Measurements from ENCODE around the gene RCN2. TPM values are rescaled to one million over a fixed set of nuclear protein-coding genes. Genes with fewer than 3 reads are reported as not detected.
"Not testable (repeated sequence)": the region's sequence is repeated elsewhere in the genome, so short reads cannot be mapped to it uniquely, and the experiment has no call there.

RCN2 gene
- total RNA-seq: 10 to 100 TPM; 27.9 to 30.3 TPM

GRCh38 chr15:76931397-76932134 lies at the start of gene RCN2:
TSS of gene RCN2 (plus strand) at chr15:76931749. CDS start at chr15:76931842, 93 bp downstream.
- Mint-ChIP-seq H3K9me3 (no peaks in the 10 kb centered on the region), H3K27ac (peak within 1 kb of the TSS; percentile 89), H3K4me3 (peak within 1 kb of the TSS; percentile 91), H3K36me3 (peaks cover 21% of the 10 kb centered on the region), H3K4me1 (peaks cover 33% of the 10 kb centered on the region), H3K27me3 (no peaks in the 10 kb centered on the region)
- peak; percentile 97 for DNase-seq

DNA sequence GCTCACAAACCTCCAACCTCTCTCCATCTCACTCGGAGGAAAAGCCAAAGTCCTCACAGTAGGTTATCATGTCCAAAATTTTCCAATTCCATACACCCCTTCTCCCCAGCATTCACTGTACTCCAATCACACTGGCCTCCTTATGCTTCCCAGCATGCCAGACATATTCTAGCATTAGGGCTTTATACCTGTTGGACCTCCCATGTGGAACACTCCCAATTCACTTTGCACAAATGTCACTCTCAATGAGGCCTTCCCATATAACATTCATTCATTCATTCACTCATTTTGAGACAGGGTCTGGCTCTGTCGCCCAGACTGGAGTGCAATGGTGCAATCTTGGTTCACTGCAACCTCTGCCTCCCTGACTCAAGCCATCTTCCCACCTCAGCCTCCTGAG lies 46.3 kb upstream of the RCN2 start:
- Mint-ChIP-seq H3K9me3 (peaks cover 3% of the 10 kb centered on the region), H3K4me1 (peaks cover 16% of the 10 kb centered on the region), H3K27ac (no peak overlapping the region), H3K36me3 (peaks cover 45% of the 10 kb centered on the region), H3K27me3 (no peaks in the 10 kb centered on the region), H3K4me3 (no peak overlapping the region)
- DNase-seq: no peak

GRCh38 chr15:76887280-76888141 lies 44.0 kb upstream of the RCN2 start:
- not testable (repeated sequence) for H3K9me3 Mint-ChIP-seq

GRCh38 chr15:76892836-76893235 lies 38.7 kb upstream of the RCN2 start:
- Mint-ChIP-seq H3K36me3 (peaks cover 56% of the 10 kb centered on the region), H3K9me3 (peaks cover 14% of the 10 kb centered on the region), H3K4me1 (peaks cover 35% of the 10 kb centered on the region)
- not testable (repeated sequence) for DNase-seq, H3K4me3 Mint-ChIP-seq, H3K27me3 Mint-ChIP-seq, H3K27ac Mint-ChIP-seq

More at GRCh38 chr15:76887280-76888141, 44.0 kb upstream of the RCN2 start:
- H3K4me1 Mint-ChIP-seq: peaks cover 16% of the 10 kb centered on the region
- H3K36me3 Mint-ChIP-seq: peaks cover 52% of the 10 kb centered on the region
- H3K27me3 Mint-ChIP-seq, H3K27ac Mint-ChIP-seq, DNase-seq, H3K4me3 Mint-ChIP-seq: not testable (repeated sequence)

GRCh38 chr15:76894174-76894573 lies 37.4 kb upstream of the RCN2 start:
- H3K27ac Mint-ChIP-seq: no peak overlapping the region
- no peak for DNase-seq
- no peaks in the 10 kb centered on the region for H3K27me3 Mint-ChIP-seq
- H3K4me1 Mint-ChIP-seq: peaks cover 25% of the 10 kb centered on the region
- H3K9me3 Mint-ChIP-seq: peaks cover 13% of the 10 kb centered on the region
- H3K4me3 Mint-ChIP-seq: no peak overlapping the region
- H3K36me3 Mint-ChIP-seq: peaks cover 50% of the 10 kb centered on the region

GRCh38 chr15:76898102-76898501 lies 33.4 kb upstream of the RCN2 start:
- H3K9me3 Mint-ChIP-seq: peaks cover 9% of the 10 kb centered on the region
- no peak overlapping the region for H3K4me3 Mint-ChIP-seq
- no peak overlapping the region for H3K27ac Mint-ChIP-seq
- H3K4me1 Mint-ChIP-seq: peaks cover 26% of the 10 kb centered on the region
- no peak for DNase-seq
- no peaks in the 10 kb centered on the region for H3K27me3 Mint-ChIP-seq
- H3K36me3 Mint-ChIP-seq: peaks cover 36% of the 10 kb centered on the region

DNA sequence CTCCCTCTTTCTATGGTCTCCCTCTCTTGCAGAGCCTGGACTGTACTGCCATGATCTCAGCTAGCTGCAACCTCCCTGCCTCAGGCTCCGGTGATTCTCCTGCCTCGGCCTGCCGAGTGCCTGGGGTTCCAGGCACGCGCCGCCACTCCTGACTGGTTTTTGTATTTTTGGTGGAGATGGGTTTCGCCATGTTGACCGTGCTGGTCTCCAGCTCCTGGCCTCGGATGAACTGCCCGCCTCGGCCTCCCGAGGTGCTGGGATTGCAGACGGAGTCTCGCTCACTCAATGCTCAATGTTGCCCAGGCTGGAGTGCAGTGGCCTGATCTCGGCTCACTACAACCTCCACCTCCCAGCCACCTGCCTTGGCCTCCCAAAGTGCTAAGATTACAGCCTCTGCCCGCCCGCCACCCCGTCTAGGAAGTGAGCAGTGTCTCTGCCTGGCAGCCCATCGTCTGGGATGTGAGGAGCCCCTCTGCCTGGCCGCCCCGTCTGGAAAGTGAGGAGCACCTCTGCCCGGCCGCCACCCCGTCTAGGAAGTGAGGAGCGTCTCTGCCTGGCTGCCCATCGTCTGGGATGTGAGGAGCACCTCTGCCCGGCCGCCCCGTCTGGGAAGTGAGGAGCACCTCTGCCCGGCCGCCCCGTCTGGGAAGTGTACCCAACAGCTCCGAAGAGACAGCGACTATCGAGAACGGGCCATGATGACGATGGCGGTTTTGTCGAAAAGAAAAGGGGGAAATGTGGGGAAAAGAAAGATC lies 32.2 kb upstream of the RCN2 start:
- not testable (repeated sequence) for H3K27me3 Mint-ChIP-seq, H3K4me3 Mint-ChIP-seq, H3K9me3 Mint-ChIP-seq, DNase-seq, H3K27ac Mint-ChIP-seq
- Mint-ChIP-seq H3K4me1 (peaks cover 32% of the 10 kb centered on the region), H3K36me3 (peaks cover 30% of the 10 kb centered on the region)

DNA sequence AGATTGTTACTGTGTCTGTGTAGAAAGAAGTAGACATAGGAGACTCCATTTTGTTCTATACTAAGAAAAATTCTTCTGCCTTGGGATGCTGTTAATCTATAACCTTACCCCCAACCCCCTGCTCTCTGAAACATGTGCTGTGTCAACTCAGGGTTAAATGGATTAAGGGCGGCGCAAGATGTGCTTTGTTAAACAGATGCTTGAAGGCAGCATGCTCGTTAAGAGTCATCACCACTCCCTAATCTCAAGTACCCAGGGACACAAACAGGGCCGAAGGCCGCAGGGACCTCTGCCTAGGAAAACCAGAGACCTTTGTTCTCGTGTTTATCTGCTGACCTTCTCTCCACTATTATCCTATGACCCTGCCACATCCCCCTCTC lies 31.6 kb upstream of the RCN2 start:
- H3K27me3 Mint-ChIP-seq, H3K27ac Mint-ChIP-seq, DNase-seq, H3K9me3 Mint-ChIP-seq, H3K4me3 Mint-ChIP-seq: not testable (repeated sequence)
- H3K36me3 Mint-ChIP-seq: peaks cover 30% of the 10 kb centered on the region
- H3K4me1 Mint-ChIP-seq: peaks cover 30% of the 10 kb centered on the region

DNA sequence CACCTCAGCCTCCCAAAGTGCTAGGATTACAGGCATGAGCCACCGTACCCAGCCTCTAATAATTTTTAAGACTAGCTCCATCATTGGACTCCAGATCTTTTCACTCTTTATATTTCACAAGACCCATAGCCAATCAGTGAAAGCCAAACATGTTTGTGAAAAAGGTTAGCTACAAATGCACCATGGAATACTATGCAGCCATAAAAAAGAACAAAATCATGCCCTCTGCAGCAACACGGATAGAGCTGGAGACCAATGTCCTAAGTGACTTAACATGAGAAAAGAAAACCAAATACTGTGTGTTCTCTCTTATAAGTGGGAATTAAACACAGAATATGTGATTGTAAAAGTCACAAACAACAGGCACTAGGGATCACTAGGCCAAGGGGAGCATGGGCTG lies 29.6 kb upstream of the RCN2 start:
- peaks cover 36% of the 10 kb centered on the region for H3K4me1 Mint-ChIP-seq
- peaks cover 4% of the 10 kb centered on the region for H3K9me3 Mint-ChIP-seq
- H3K27me3 Mint-ChIP-seq: no peaks in the 10 kb centered on the region
- no peak for DNase-seq
- H3K36me3 Mint-ChIP-seq: peaks cover 24% of the 10 kb centered on the region
- no peak overlapping the region for H3K27ac Mint-ChIP-seq
- no peak overlapping the region for H3K4me3 Mint-ChIP-seq

DNA sequence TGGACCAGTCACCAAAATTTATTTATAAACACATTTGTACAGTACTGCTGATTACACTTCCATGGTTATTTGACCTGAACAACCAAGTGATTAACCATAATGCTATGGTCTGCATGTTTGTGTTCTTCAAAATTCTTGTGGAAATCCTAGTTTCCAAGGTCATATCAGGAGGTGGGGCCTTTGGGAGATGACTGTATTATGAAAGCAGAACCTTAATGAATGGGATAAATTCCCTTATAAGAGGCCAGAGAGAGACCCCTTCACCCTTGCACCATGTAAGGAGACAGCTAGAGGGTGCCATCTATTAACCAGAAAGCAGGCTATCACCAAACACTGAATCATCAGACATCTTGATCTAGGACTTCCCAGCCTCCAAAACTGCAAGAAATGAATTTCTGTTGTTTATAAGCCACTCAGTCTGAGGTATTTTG lies 28.3 kb upstream of the RCN2 start:
- Mint-ChIP-seq H3K4me1 (peaks cover 33% of the 10 kb centered on the region), H3K27me3 (no peaks in the 10 kb centered on the region), H3K36me3 (peaks cover 24% of the 10 kb centered on the region), H3K4me3 (peak overlapping the region; percentile 92), H3K9me3 (peaks cover 4% of the 10 kb centered on the region), H3K27ac (peak overlapping the region; percentile 46)
- peak; percentile 12 for DNase-seq

GRCh38 chr15:76904461-76905012 lies 27.0 kb upstream of the RCN2 start:
- H3K4me1 Mint-ChIP-seq: peaks cover 33% of the 10 kb centered on the region
- H3K4me3 Mint-ChIP-seq: peak overlapping the region; percentile 92
- H3K27ac Mint-ChIP-seq: peak overlapping the region; percentile 92
- H3K9me3 Mint-ChIP-seq: peaks cover 2% of the 10 kb centered on the region
- DNase-seq: peak; percentile 32
- H3K27me3 Mint-ChIP-seq: no peaks in the 10 kb centered on the region
- peaks cover 16% of the 10 kb centered on the region for H3K36me3 Mint-ChIP-seq

GRCh38 chr15:76905013-76905839 lies 26.3 kb upstream of the RCN2 start, which contains the start of gene SCAPER:
TSS of gene SCAPER (minus strand) at chr15:76905340. CDS start at chr15:76883817, 21,523 bp downstream.
- peaks cover 33% of the 10 kb centered on the region for H3K4me1 Mint-ChIP-seq

GRCh38 chr15:76905855-76906254 lies 25.7 kb upstream of the RCN2 start:
- peaks cover 11% of the 10 kb centered on the region for H3K36me3 Mint-ChIP-seq
- H3K4me1 Mint-ChIP-seq: peaks cover 33% of the 10 kb centered on the region
- DNase-seq: no peak
- no peaks in the 10 kb centered on the region for H3K27me3 Mint-ChIP-seq
- peak overlapping the region; percentile 92 for H3K4me3 Mint-ChIP-seq
- H3K9me3 Mint-ChIP-seq: no peaks in the 10 kb centered on the region
- peak overlapping the region; percentile 92 for H3K27ac Mint-ChIP-seq

More at GRCh38 chr15:76905013-76905839, 26.3 kb upstream of the RCN2 start, which contains the start of gene SCAPER:
- Mint-ChIP-seq H3K9me3 (no peaks in the 10 kb centered on the region), H3K27ac (peak within 1 kb of the TSS; percentile 92), H3K27me3 (no peaks in the 10 kb centered on the region), H3K4me3 (peak within 1 kb of the TSS; percentile 92), H3K36me3 (peaks cover 14% of the 10 kb centered on the region)
- DNase-seq: peak; percentile 95

- H3K27ac Mint-ChIP-seq: no peak overlapping the region
- DNase-seq: no peak
- H3K27me3 Mint-ChIP-seq: peaks cover 9% of the 10 kb centered on the region
- H3K9me3 Mint-ChIP-seq: no peaks in the 10 kb centered on the region
- no peak overlapping the region for H3K4me3 Mint-ChIP-seq
- H3K4me1 Mint-ChIP-seq: no peaks in the 10 kb centered on the region
- no peaks in the 10 kb centered on the region for H3K36me3 Mint-ChIP-seq
Observed at GRCh38 chr15:76912430-76912829, 19.1 kb upstream of the RCN2 start.
